Measurements from ENCODE around the gene C2CD4C.

C2CD4C gene

GRCh38 chr19:399370-399769 is 9.6 kb downstream of the C2CD4C start:
- H3K27me3 ChIP-seq (ENCODE audit: insufficient read depth, low read length, poor library complexity): no peaks in the 10 kb centered on the region
- H2AFZ ChIP-seq (ENCODE audit: low read depth, low read length): no peak overlapping the region
- H3K27ac ChIP-seq (ENCODE audit: low read length): no peak overlapping the region
- H3K4me1 ChIP-seq (ENCODE audit: insufficient read depth, low read length): no peaks in the 10 kb centered on the region
- H3K9ac ChIP-seq (ENCODE audit: low read depth, low read length): no peak overlapping the region
- no peaks in the 10 kb centered on the region for H3K79me2 ChIP-seq (ENCODE audit: insufficient read depth, low read length)
- ATAC-seq (ENCODE audit: insufficient read depth, low read depth): no peak
- H3K9me3 ChIP-seq (ENCODE audit: insufficient read depth, low read length, severe bottlenecking): peaks cover 6% of the 10 kb centered on the region
- H3K36me3 ChIP-seq (ENCODE audit: insufficient read depth, low read length): no peaks in the 10 kb centered on the region
- no peak for DNase-seq
- no peaks in the 10 kb centered on the region for H4K20me1 ChIP-seq (ENCODE audit: insufficient read depth, low read length)
- H3K4me2 ChIP-seq (ENCODE audit: insufficient read depth, low read length): no peak overlapping the region
- no peak overlapping the region for H3K4me3 ChIP-seq (ENCODE audit: low read depth in 1 of 2, low read length in 2 of 2)
- no peak for TF ChIP-seq CTCF (IDR thresholded peaks at IDR 0.05; ENCODE audit: borderline replicate concordance, extremely low read depth, low read length, poor library complexity, severe bottlenecking)

- H3K79me2 ChIP-seq (ENCODE audit: insufficient read depth, low read length): no peaks in the 10 kb centered on the region
- H3K4me2 ChIP-seq (ENCODE audit: insufficient read depth, low read length): no peak overlapping the region
- no peaks in the 10 kb centered on the region for H4K20me1 ChIP-seq (ENCODE audit: insufficient read depth, low read length)
- no peak overlapping the region for H3K9ac ChIP-seq (ENCODE audit: low read depth, low read length)
- TF ChIP-seq EZH2 (IDR thresholded peaks at IDR 0.05; ENCODE audit: borderline replicate concordance, low read depth, low read length, severe bottlenecking) (no peak), CTCF (IDR thresholded peaks at IDR 0.05; ENCODE audit: borderline replicate concordance, extremely low read depth, low read length, poor library complexity, severe bottlenecking) (no peak)
- H3K36me3 ChIP-seq (ENCODE audit: insufficient read depth, low read length): no peaks in the 10 kb centered on the region
- H3K9me3 ChIP-seq (ENCODE audit: insufficient read depth, low read length, severe bottlenecking): peaks cover 8% of the 10 kb centered on the region
- no peaks in the 10 kb centered on the region for H3K4me1 ChIP-seq (ENCODE audit: insufficient read depth, low read length)
- ATAC-seq (ENCODE audit: insufficient read depth, low read depth) (no peak), DNase-seq (no peak)
- H3K4me3 ChIP-seq (ENCODE audit: low read depth in 1 of 2, low read length in 2 of 2): no peak overlapping the region
- no peaks in the 10 kb centered on the region for H3K27me3 ChIP-seq (ENCODE audit: insufficient read depth, low read length, poor library complexity)
- no peak overlapping the region for H2AFZ ChIP-seq (ENCODE audit: low read depth, low read length)
- no peak overlapping the region for H3K27ac ChIP-seq (ENCODE audit: low read length)
These were observed 10.2 kb downstream of the C2CD4C start for GRCh38 chr19:398719-399118.

- no peak overlapping the region for H3K9ac ChIP-seq (ENCODE audit: low read depth, low read length)
- H4K20me1 ChIP-seq (ENCODE audit: insufficient read depth, low read length): no peaks in the 10 kb centered on the region
- H3K9me3 ChIP-seq (ENCODE audit: insufficient read depth, low read length, severe bottlenecking): peaks cover 14% of the 10 kb centered on the region
- no peak for ATAC-seq (ENCODE audit: insufficient read depth, low read depth)
- H3K4me1 ChIP-seq (ENCODE audit: insufficient read depth, low read length): no peaks in the 10 kb centered on the region
- no peak overlapping the region for H3K4me3 ChIP-seq (ENCODE audit: low read depth in 1 of 2, low read length in 2 of 2)
- no peaks in the 10 kb centered on the region for H3K79me2 ChIP-seq (ENCODE audit: insufficient read depth, low read length)
- H3K36me3 ChIP-seq (ENCODE audit: insufficient read depth, low read length): no peaks in the 10 kb centered on the region
- no peak for DNase-seq
- TF ChIP-seq CTCF (IDR thresholded peaks at IDR 0.05; ENCODE audit: borderline replicate concordance, extremely low read depth, low read length, poor library complexity, severe bottlenecking): no peak
- no peak for TF ChIP-seq EZH2 (IDR thresholded peaks at IDR 0.05; ENCODE audit: borderline replicate concordance, low read depth, low read length, severe bottlenecking)
- no peaks in the 10 kb centered on the region for H3K27me3 ChIP-seq (ENCODE audit: insufficient read depth, low read length, poor library complexity)
- no peak overlapping the region for H2AFZ ChIP-seq (ENCODE audit: low read depth, low read length)
- H3K27ac ChIP-seq (ENCODE audit: low read length): no peak overlapping the region
- H3K4me2 ChIP-seq (ENCODE audit: insufficient read depth, low read length): no peak overlapping the region
These were observed 10.8 kb downstream of the C2CD4C start for GRCh38 chr19:397941-398706.
